Activated T-cell treated with anti-CD3 and anti-CD28 coated beads for 1 hour (primary cell): ENCODE data around the gene FAM43B.

ENCODE experiments used
- DNase-seq: peaks from one replicate; pipeline ENCODE4 v3.0.0-alpha.2; 2020; ENCODE audit warnings: low read depth

FAM43B gene

DNA sequence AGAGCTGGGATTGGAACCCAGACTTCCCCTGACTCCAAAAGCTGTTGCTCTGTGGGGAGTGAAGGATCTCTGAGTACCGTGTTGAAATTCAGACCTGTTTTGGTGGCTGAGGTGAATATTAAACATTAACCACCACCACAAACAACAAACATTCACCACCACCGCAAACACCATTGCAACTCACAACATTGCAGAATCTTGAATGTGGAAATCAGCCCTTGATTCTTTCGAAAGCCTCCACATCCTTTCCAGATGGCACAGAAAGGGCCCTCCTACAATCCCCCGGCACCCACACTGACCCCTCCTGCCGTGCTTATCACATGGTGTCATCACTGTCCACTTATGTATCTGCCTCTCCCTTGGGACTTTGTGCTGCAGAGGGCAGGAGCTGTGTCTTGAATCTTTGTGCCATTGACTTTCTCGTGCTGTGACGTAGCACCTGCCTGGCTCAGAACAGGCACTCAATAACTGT is 38.0 kb downstream of the FAM43B start:
- DNase-seq = no peak

DNA sequence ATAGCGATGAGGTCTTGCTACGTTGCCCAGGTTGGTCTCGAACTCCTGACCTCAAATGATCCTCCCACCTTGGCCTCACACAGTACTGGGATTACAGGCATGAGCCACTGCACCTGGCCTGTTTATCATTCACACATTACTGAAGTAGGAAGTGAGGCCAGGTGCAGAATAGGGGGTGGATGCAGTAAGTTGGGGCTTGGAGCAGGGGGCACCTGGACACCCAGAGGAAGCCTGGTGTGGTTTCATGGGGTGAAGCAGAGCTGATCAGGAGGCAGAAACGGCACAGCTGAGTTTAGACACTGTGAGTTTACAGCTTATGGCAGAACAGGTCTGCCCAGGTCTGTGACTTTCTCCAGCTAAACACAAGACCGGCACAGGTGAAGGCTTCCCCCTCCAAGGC is 41.4 kb downstream of the FAM43B start:
- no peak for DNase-seq

DNA sequence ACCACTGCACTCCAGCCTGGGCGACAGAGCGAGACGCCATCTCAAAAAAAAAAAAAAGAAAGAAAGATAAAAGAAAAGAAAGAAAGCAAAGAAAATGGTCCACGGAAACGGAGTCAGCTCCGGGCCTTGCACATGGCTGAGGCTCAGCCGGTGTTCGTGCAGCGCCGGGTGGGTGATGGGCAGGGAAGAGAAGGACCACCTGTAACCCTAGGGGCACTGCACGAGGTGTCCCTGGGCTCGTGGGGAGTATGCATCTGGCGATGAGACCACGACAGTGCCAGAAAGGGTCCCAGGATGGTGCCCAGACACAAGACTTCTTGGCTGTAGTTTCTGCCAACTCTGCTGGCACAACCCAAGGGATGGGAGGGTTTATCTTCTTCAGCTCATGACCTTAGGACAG is 42.4 kb downstream of the FAM43B start:
- no peak for DNase-seq

DNA sequence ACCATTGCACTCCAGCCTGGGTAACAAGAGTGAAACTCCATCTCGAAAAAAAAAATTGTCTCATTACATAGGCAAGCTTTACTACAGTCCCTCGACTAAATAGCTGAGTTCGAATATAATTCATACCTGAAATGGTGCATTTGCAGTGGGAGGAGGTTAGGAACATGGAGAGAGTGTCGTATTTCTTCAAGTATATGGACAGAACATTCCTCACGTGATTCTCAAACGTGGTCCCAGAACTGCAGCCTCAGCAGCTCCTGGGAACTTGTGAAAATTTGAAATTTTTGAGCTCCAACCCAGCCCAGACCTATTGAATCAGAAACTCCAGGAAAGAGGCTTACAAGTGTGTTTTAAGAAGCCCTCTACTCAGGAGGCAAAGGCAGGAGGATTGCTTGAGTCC is 43.7 kb downstream of the FAM43B start:
- DNase-seq = no peak

DNA sequence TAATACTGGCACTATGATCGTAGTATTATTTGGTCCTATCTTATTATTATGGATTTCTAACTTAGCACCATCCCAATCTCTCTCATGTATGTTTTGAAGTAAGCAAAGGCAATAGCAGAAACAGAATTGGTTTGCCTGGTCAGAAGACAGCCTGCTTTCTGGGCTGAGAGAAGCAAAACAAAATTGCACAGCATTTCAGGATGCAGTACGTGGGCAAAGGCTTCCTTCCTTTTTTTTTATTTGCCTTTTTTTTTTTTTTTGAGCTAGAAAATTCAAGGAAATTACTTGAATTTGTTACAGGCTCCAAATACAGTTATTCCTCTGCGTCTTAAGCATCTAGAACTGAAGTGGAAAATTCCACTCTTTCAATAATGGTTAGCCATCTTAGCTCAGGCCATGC is 45.3 kb downstream of the FAM43B start:
- no peak for DNase-seq

DNA sequence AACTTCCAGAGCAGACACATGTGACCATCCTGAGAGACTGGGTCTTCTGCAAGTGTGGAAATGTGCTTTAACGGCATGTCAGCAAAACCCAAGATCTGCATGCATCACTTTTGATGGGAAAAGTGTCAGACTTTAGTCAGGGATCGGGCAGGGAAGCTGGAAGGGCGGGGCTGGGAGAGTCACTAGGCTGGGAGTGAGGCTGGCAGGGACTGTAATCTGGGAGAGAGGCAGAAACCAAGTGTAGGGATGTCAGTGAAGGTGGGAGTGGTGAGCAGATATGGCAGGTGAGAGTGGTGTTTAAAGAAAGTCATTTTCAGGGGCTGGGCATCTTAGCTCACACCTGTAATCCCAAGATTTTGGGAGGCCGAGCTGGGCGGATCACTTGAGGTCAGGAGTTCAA is 47.8 kb downstream of the FAM43B start:
- DNase-seq = no peak

DNA sequence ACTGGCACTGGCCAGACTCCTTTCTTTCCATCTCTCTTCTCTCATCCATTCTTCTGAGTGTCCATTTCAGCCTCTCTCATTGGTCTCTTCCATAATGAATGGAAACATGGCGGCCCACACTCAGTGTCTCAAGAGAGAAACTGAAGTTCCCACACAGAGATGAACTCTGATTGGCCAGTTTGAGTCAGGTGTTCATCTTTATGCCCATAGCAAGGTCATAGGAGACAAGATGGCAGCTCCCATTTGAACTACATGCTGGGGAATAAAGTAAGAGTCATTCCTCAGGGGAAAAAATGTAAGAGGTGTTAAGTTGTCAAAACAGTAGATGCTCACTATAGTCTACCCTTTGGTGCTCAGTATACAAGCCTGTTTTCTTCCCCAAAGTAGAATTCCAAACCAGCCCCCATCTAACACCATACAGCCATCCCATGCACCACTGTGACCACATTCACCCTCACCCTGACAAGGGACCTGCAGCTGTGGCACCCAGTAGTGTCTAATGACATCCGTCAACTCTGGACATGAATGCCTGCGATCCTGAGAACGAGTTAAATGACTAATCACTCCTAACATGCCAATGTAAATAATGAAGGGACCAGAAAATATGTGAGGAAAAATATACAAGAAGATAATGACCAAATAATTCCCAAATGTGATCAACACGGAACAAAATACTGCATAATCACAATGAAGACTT is 48.9 kb downstream of the FAM43B start:
- no peak for DNase-seq

DNA sequence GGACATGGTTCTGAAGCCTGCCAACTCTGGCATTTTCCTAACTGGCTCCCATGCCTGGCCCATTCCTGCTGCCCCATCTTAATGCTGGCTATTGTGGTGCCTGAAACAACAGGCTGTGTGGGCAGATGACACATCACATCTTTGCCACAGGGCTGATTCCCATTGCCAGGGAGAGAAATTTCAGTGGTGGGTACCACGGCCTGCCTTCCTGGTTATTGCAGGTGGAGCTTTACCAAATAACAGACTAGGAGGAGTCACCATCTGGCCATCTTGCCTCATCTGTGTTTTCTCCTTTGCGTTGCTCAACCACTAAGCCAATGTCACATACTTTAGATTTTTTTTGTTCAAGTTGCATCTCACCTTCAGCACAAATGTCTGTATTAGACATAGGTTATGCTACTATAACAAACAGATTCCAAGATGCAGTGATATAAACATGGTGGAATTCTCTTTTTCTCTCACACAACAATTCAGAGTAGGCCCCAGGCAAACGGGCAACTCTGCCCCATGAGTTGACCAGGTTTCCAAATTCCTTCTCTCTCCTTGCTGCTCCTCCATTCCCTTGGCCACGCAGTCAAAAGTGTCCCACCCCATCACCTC is 50.6 kb downstream of the FAM43B start:
- no peak for DNase-seq

DNA sequence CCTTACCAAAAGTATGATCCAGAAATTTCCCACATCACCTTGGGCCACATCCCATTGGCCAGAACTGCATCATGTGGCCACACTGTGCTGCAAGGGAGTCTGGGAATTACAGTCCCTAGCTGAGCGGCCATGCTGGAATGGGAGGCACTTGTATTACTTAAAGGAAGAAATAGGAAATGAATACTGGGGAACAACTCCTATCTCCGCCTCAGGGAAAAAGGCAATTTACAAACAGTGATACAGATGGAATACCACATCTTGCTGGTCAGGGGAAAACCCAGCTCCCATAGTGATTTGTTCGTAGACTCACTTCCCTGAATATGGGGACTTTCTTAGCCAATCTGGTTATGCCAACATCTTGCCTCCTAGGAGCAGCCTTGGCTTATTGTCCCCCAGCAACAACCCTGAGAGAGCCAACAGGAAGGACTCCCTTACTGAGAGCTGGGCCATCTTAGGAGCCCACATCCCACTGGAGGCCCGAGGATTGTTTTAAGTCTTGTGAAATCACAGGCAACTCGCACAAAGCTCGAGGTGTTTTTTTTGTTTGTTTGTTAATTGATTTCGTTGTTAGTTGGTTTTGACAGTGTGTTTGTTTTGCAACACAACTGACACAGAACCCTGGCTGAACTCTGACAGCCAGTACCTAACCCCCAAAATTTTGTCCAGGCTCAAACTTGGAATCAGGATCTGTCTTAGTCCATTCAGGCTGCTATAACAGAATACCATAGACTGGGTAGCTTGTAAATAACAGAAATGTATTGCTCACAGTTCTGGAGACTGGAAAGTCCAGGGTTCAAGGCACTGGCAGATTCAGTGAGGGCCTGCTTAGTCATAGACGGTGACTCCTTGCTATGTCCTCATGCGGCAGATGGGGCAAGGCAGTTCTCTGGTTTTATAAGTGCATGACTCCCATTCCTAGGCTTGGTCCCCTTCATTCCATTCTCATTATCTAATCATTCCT is 51.4 kb downstream of the FAM43B start:
- no peak for DNase-seq
